ENCODE data around the gene RARB. TPM values are rescaled to one million over a fixed set of nuclear protein-coding genes. Genes with fewer than 3 reads are reported as not detected.

The RARB gene
- total and polyA plus RNA-seq, 2 donors (not counting 3 experiments of a cell fraction or from before 2014, with no cell fraction given) = 15.3 to 23.4 TPM

- H3K4me3 ChIP-seq (replicated peaks in 1 of 3; ENCODE audit: insufficient read depth in 1 of 3, low read depth in 1 of 3, low read length in 3 of 3) = no peak overlapping the region
- no peaks in the 10 kb centered on the region for H3K36me3 ChIP-seq (ENCODE audit: control insufficient read depth in 2 of 2, extremely low read depth in 1 of 2, insufficient read depth in 2 of 2, low read length in 2 of 2)
- H3K79me2 ChIP-seq (ENCODE audit: control insufficient read depth, insufficient read depth, low read length) = no peaks in the 10 kb centered on the region
- H3K27me3 ChIP-seq (ENCODE audit: control insufficient read depth in 2 of 2, insufficient read depth in 2 of 2, low read length in 2 of 2) = no peaks in the 10 kb centered on the region
- H4K20me1 ChIP-seq (replicated peaks; ENCODE audit: control insufficient read depth, extremely low read depth, insufficient read depth, low read length) = no peaks in the 10 kb centered on the region
- dilution Hi-C loops (cut with MboI; ENCODE audit: extremely low pct_ligation_motif_present, low sequenced_read_pairs) (no loop called here), intact Hi-C loops (cut with micrococcal nuclease) (no loop called here)
- H2AFZ ChIP-seq (ENCODE audit: low read depth, low read length) = no peak overlapping the region
- no peak overlapping the region for H3K9ac ChIP-seq (replicated peaks; ENCODE audit: extremely low read depth, insufficient read depth, low read length)
- CTCF ChIA-PET = no interaction called here
- peaks cover 8% of the 10 kb centered on the region for H3K4me1 ChIP-seq (ENCODE audit: control insufficient read depth, extremely low read depth, insufficient read depth, low read length)
- H3K9me3 ChIP-seq (replicated peaks; ENCODE audit: control insufficient read depth, insufficient read depth, low read length) = no peaks in the 10 kb centered on the region
- no TSS peak for BruUV-seq (replicated peaks)
- TF ChIP-seq JUN (IDR thresholded peaks at IDR 0.05; ENCODE audit: borderline replicate concordance, insufficient read depth, insufficient read length, low read depth) = no peak
- TF ChIP-seq EZH2 (IDR thresholded peaks at IDR 0.05; ENCODE audit: borderline replicate concordance, low read depth, low read length, severe bottlenecking) = no peak
- TF ChIP-seq, protein P1, sequence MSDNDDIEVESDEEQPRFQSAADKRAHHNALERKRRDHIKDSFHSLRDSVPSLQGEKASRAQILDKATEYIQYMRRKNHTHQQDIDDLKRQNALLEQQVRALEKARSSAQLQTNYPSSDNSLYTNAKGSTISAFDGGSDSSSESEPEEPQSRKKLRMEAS (IDR thresholded peaks at IDR 0.05; ENCODE audit: insufficient read depth, insufficient read length) = no peak
- TF ChIP-seq CTCF (IDR thresholded peaks at IDR 0.05; ENCODE audit: extremely low read depth in 1 of 2, insufficient read depth in 1 of 2, low read depth in 1 of 2, low read length in 2 of 2) = no peak
- no peak for TF ChIP-seq FOS (IDR thresholded peaks at IDR 0.05; ENCODE audit: borderline replicate concordance, insufficient read depth, low read length)
- no peak for TF ChIP-seq GATA2 (IDR thresholded peaks at IDR 0.05; ENCODE audit: insufficient read depth, insufficient read length, low read depth, low read length)
- no peak for TF ChIP-seq MYC (IDR thresholded peaks at IDR 0.05; ENCODE audit: low read depth, low read length)
- no peak for TF ChIP-seq POLR2A (IDR thresholded peaks at IDR 0.05; ENCODE audit: low read depth, low read length)
- TF ChIP-seq POLR2AphosphoS5 (IDR thresholded peaks at IDR 0.05; ENCODE audit: insufficient read depth, low read depth, low read length) = no peak
- no peak overlapping the region for H3K4me2 ChIP-seq (ENCODE audit: insufficient read depth, low read length)
- POLR2A ChIA-PET = no interaction called here
- no peak for DNase-seq (ENCODE audit: low read depth, low spot score)
- no peaks in the 10 kb centered on the region for H3K9me1 ChIP-seq (replicated peaks; ENCODE audit: control insufficient read depth, extremely low read depth, insufficient read depth, low read length)
- FAIRE-seq = no peak
- H3K27ac ChIP-seq (ENCODE audit: insufficient read depth, low read depth, low read length) = no peak overlapping the region
Measured at GRCh38 chr3:25588441-25589103, 160.5 kb downstream of the RARB start.
